ENCODE results near the gene NARS2. TPM values are rescaled to one million over a fixed set of nuclear protein-coding genes. Genes with fewer than 3 reads are reported as not detected.

NARS2 gene
- total RNA-seq, result 6.3 and 7.1 TPM in 2 replicates

GRCh38 chr11:78574386-78575381 lies at the start of gene NARS2:
Gene NARS2 (minus strand): TSS chr11:78574864. CDS start chr11:78574488, 376 bp downstream.

GRCh38 chr11:78417175-78417887 lies 157.3 kb downstream of the NARS2 start, which contains the start of gene GAB2:
Gene GAB2 (minus strand): TSS chr11:78417820. CDS start chr11:78417720, 100 bp downstream.

Other genes with a start within 250 kb of the NARS2 start
- 16.0 and 21.1 TPM in 2 replicates for gene GAB2, start 157.0 kb downstream of the NARS2 start, total RNA-seq